MM.1S (cell line): ENCODE results near the gene TNIP3.

Source experiments
- DNase-seq: peaks from one replicate; pipeline ENCODE4 v3.0.0-alpha.2; 2015
- H2AFZ ChIP-seq: fragments of 300-600 bp; sonication (generic); 2 replicates; pipeline ENCODE4 v1.6.0; 2016; ENCODE audit warnings: antibody characterized with exemption, low read length
- H3F3A ChIP-seq: fragments of 300-600 bp; sonication (generic); 2 replicates; pipeline ENCODE4 v1.6.1; 2016; ENCODE audit warnings: mild to moderate bottlenecking, antibody characterized with exemption, low read length, moderate library complexity, mixed read lengths; ENCODE audit not compliant: insufficient read depth
- H3K27ac ChIP-seq: fragments of 300-600 bp; sonication (generic); 2 replicates; pipeline ENCODE4 v1.5.1; 2016; ENCODE audit warnings: mild to moderate bottlenecking, low read length
- H3K27me3 ChIP-seq: fragments of 300-600 bp; sonication (generic); replicated peaks from 2 replicates; pipeline ENCODE4 v1.6.0; 2016; ENCODE audit warnings: low read length; ENCODE audit not compliant: insufficient read depth
- H3K36me3 ChIP-seq: fragments of 300-600 bp; sonication (generic); replicated peaks from 2 replicates; pipeline ENCODE4 v1.6.1; 2016; ENCODE audit warnings: mild to moderate bottlenecking, low read length, mixed read lengths; ENCODE audit not compliant: insufficient read depth
- H3K4me1 ChIP-seq: fragments of 300-600 bp; sonication (generic); 2 replicates; pipeline ENCODE4 v1.6.1; 2016; ENCODE audit warnings: low read length, mixed read lengths
- H3K4me2 ChIP-seq: fragments of 300-600 bp; sonication (generic); 2 replicates; pipeline ENCODE4 v1.6.0; 2016; ENCODE audit warnings: low read depth, low read length
- H3K4me3 ChIP-seq: fragments of 300-600 bp; sonication (generic); 2 replicates; pipeline ENCODE4 v1.5.1; 2016; ENCODE audit warnings: low read length, mixed read lengths
- H3K79me2 ChIP-seq: fragments of 300-600 bp; sonication (generic); 2 replicates; pipeline ENCODE4 v1.6.1; 2016; ENCODE audit warnings: mixed run types, low read length, mixed read lengths
- H3K9ac ChIP-seq: fragments of 300-600 bp; sonication (generic); 2 replicates; pipeline ENCODE4 v1.6.1; 2016; ENCODE audit warnings: low read length, mixed read lengths
- H3K9me2 ChIP-seq: fragments of 300-600 bp; sonication (generic); replicated peaks from 2 replicates; pipeline ENCODE4 v1.6.1; 2016; ENCODE audit warnings: mild to moderate bottlenecking, low read length, mixed read lengths; ENCODE audit not compliant: insufficient read depth
- H3K9me3 ChIP-seq: fragments of 300-600 bp; sonication (generic); replicated peaks from 2 replicates; pipeline ENCODE4 v1.6.1; 2016; ENCODE audit warnings: mild to moderate bottlenecking, low read length, mixed read lengths; ENCODE audit not compliant: insufficient read depth
- H4K20me1 ChIP-seq: fragments of 300-600 bp; sonication (generic); 2 replicates; pipeline ENCODE4 v1.6.1; 2016; ENCODE audit warnings: mild to moderate bottlenecking, low read length, moderate library complexity, mixed read lengths; ENCODE audit not compliant: insufficient read depth
- EZH2 ChIP-seq: fragments of 300-600 bp; sonication (generic); optimal IDR thresholded peaks from 2 replicates; pipeline ENCODE3; 2017; ENCODE audit warnings: low read depth, mild to moderate bottlenecking, antibody characterized with exemption, low read length, mixed read lengths
- EZH2phosphoT487 ChIP-seq: fragments of 300-600 bp; sonication (generic); IDR thresholded peaks from 2 replicates; pipeline ENCODE4 v1.6.1; 2018; ENCODE audit warnings: antibody characterized with exemption, low read length
- TF ChIP-seq, protein P1 (sequence below): fragments of 300-600 bp; sonication (generic); IDR thresholded peaks from 2 replicates; pipeline ENCODE4 v1.5.1; 2016; ENCODE audit warnings: antibody characterized with exemption, low read length, mixed read lengths

TNIP3 gene

DNA sequence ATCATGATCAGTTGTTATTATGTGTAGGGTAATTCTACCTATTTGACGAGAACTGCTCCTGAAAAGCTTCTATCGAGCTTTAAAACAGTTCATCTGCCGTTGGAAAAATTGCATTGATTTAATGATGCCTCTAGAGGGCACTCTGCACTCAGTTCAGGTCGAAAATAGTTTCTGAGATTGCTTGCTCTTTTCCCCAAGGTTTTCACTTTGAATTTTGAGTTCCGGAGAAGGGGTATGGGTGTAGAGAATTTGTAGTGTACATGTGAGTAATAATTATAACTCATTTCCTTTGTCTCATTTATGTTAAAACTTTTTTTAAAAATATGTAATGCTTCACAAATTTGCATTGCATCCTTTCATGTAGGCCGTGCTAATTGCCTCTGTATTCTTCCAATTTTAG, 28.4 kb upstream of the TNIP3 start:
- Histone ChIP-seq H3K9me2 (no peaks in the 10 kb centered on the region), H3K36me3 (no peaks in the 10 kb centered on the region), H3K4me2 (0 out of 2 replicates have a peak overlapping the region, but pooled peaks have one; percentile 6), H3K27ac (no peak overlapping the region), H2AFZ (no peak overlapping the region), H3K9me3 (no peaks in the 10 kb centered on the region), H4K20me1 (no peaks in the 10 kb centered on the region), H3F3A (peaks cover 9% of the 10 kb centered on the region), H3K4me3 (no peak overlapping the region), H3K79me2 (no peaks in the 10 kb centered on the region), H3K9ac (no peak overlapping the region), H3K4me1 (peaks cover 30% of the 10 kb centered on the region), H3K27me3 (no peaks in the 10 kb centered on the region)
- TF ChIP-seq EZH2phosphoT487 (no peak), EZH2 (no peak)
- TF ChIP-seq, protein P1, sequence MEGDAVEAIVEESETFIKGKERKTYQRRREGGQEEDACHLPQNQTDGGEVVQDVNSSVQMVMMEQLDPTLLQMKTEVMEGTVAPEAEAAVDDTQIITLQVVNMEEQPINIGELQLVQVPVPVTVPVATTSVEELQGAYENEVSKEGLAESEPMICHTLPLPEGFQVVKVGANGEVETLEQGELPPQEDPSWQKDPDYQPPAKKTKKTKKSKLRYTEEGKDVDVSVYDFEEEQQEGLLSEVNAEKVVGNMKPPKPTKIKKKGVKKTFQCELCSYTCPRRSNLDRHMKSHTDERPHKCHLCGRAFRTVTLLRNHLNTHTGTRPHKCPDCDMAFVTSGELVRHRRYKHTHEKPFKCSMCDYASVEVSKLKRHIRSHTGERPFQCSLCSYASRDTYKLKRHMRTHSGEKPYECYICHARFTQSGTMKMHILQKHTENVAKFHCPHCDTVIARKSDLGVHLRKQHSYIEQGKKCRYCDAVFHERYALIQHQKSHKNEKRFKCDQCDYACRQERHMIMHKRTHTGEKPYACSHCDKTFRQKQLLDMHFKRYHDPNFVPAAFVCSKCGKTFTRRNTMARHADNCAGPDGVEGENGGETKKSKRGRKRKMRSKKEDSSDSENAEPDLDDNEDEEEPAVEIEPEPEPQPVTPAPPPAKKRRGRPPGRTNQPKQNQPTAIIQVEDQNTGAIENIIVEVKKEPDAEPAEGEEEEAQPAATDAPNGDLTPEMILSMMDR = peak; percentile 80
- peak; percentile 53 for DNase-seq

DNA sequence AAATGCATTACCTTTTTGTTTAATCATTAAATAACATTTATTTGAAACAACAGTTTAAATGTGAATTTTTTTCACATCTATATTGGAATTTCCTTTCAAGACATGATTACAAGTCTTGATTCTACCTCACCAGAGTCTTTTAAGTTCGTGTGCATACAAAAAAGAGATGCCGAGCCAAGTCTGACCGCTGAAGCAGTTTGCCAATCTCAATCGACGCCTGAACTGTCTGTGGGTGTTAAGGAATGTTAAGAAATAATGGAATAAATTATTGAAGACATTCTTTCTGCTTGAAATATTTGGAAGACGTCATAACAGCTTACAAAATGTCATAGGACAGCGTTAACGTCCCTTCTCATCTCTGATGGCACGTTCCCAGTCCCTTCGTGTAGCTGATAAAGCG, 27.9 kb upstream of the TNIP3 start:
- no peaks in the 10 kb centered on the region for H3K79me2 ChIP-seq
- no peaks in the 10 kb centered on the region for H3K9me3 ChIP-seq
- DNase-seq = no peak
- 0 out of 2 replicates have a peak overlapping the region, but pooled peaks have one; percentile 6 for H3K4me2 ChIP-seq
- no peak for TF ChIP-seq EZH2
- TF ChIP-seq EZH2phosphoT487 = no peak
- TF ChIP-seq, protein P1 = no peak
- H2AFZ ChIP-seq = no peak overlapping the region
- no peaks in the 10 kb centered on the region for H3K36me3 ChIP-seq
- H3K27me3 ChIP-seq = no peaks in the 10 kb centered on the region
- no peak overlapping the region for H3K9ac ChIP-seq
- H3K9me2 ChIP-seq = no peaks in the 10 kb centered on the region
- H3F3A ChIP-seq = peaks cover 9% of the 10 kb centered on the region
- H3K4me3 ChIP-seq = no peak overlapping the region
- no peaks in the 10 kb centered on the region for H4K20me1 ChIP-seq
- H3K27ac ChIP-seq = no peak overlapping the region
- H3K4me1 ChIP-seq = peaks cover 30% of the 10 kb centered on the region

DNA sequence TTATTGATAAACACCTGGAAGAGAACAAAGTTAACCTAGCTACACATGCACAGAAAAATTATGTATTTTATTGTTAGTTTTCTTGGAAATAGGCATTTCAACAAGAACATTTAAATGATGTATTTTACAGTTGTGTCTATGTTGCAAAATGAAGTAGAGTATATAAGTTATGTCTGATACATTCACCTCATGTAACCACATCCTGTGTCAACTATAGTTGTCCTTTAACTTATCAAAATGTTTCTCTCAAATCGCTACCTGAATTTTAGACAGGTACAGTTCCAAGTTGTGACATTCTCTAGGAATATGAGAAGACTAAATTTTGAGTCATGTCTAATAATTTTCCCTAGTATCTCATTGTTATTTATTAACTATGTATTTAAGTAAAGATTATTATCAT, 27.2 kb upstream of the TNIP3 start:
- Histone ChIP-seq H3K79me2 (no peaks in the 10 kb centered on the region), H3F3A (peaks cover 9% of the 10 kb centered on the region), H3K36me3 (no peaks in the 10 kb centered on the region), H2AFZ (no peak overlapping the region), H3K27me3 (no peaks in the 10 kb centered on the region), H3K9me2 (no peaks in the 10 kb centered on the region), H3K4me2 (no peak overlapping the region), H3K4me1 (peaks cover 30% of the 10 kb centered on the region), H3K9me3 (no peaks in the 10 kb centered on the region), H3K27ac (no peak overlapping the region), H4K20me1 (no peaks in the 10 kb centered on the region), H3K4me3 (no peak overlapping the region), H3K9ac (no peak overlapping the region)
- DNase-seq = no peak
- TF ChIP-seq EZH2phosphoT487 = no peak
- TF ChIP-seq EZH2 = no peak
- TF ChIP-seq, protein P1 = no peak
